NCI-H1694 (cell line): ENCODE measurements around the gene NEU4.

Source experiments
- DNase-seq: peaks from one replicate; lab custom pipeline; 2025; lab: John Stamatoyannopoulos, UW

The NEU4 gene

GRCh38 chr2:241834527-241835210, 25.7 kb downstream of the NEU4 start:
- DNase-seq: no peak

- no peak for DNase-seq
These were observed 26.6 kb downstream of the NEU4 start for GRCh38 chr2:241835611-241836010.

- DNase-seq: no peak
These were observed 27.3 kb downstream of the NEU4 start for GRCh38 chr2:241836292-241836691.

GRCh38 chr2:241837197-241837965, 28.4 kb downstream of the NEU4 start:
- DNase-seq: no peak

- no peak for DNase-seq
These were observed 32.4 kb downstream of the NEU4 start for GRCh38 chr2:241841181-241842066.

GRCh38 chr2:241842067-241842415, 33.0 kb downstream of the NEU4 start:
- no peak for DNase-seq

GRCh38 chr2:241842620-241843211, 33.7 kb downstream of the NEU4 start:
- DNase-seq: no peak

- DNase-seq: no peak
These were observed 34.5 kb downstream of the NEU4 start for GRCh38 chr2:241843321-241844065.

GRCh38 chr2:241844066-241844728, 35.2 kb downstream of the NEU4 start:
- no peak for DNase-seq

- no peak for DNase-seq
These were observed 36.0 kb downstream of the NEU4 start for GRCh38 chr2:241844831-241845578.

GRCh38 chr2:241846406-241846805, 37.4 kb downstream of the NEU4 start:
- DNase-seq: no peak

- no peak for DNase-seq
These were observed 40.0 kb downstream of the NEU4 start for GRCh38 chr2:241848761-241849615.

- DNase-seq: no peak
These were observed 40.9 kb downstream of the NEU4 start for GRCh38 chr2:241849616-241850543.

- no peak for DNase-seq
These were observed 41.7 kb downstream of the NEU4 start for GRCh38 chr2:241850544-241851324.

- no peak for DNase-seq
These were observed 42.5 kb downstream of the NEU4 start for GRCh38 chr2:241851325-241852115.
